HepG2 (cell line): Measurements from ENCODE around the gene CDH13. TPM values are rescaled to one million over a fixed set of nuclear protein-coding genes. Genes with fewer than 3 reads are reported as not detected.

Experiments used
- ATAC-seq: fragments of 200-7000 bp; cut with Tn5 transposase; 3 replicates; pipeline ENCODE4 v1.9.1; 2020; ENCODE audit warnings: mild to moderate bottlenecking, moderate library complexity
- BruUV-seq: library from RNA; stranded (reverse); fragments of 400-500 nt; replicated peaks from 2 replicates; lab custom pipeline; 2021; lab: Mats Ljungman, UMichigan
- CTCF ChIA-PET: fragments of 300-600 bp; formaldehyde crosslinking; extraction: SDS; loops from one replicate; lab custom pipeline; 2021; ENCODE audit warnings: low total read pairs, inconsistent platforms, low intra/inter-chr PET ratio; lab: Yijun Ruan, JAX
- POLR2A ChIA-PET: fragments of 350-600 bp; sonication (Branson Sonifier 250); formaldehyde crosslinking; loops from one replicate; lab custom pipeline; 2020; ENCODE audit warnings: antibody characterized with exemption, inconsistent platforms; lab: Yijun Ruan, JAX
- DNase-seq: peaks from one replicate; pipeline ENCODE4 v3.0.0-alpha.2; 2015; ENCODE audit warnings: low spot score
- FAIRE-seq: peaks from 3 replicates; lab custom pipeline; 2011; peaks lifted over from hg19 to GRCh38; lab: Jason Lieb, UNC
- H2AFZ ChIP-seq: one replicate; pipeline ENCODE4 v1.6.1; 2011; ENCODE audit warnings: low read length, inconsistent platforms
- H3K27ac ChIP-seq: fragments of 300-600 bp; 3 replicates; pipeline ENCODE4 v1.8.0; 2011; ENCODE audit warnings: mixed run types, mild to moderate bottlenecking, mixed read lengths, low read length, inconsistent platforms; ENCODE audit not compliant: insufficient read depth; ENCODE audit errors: extremely low read length
- H3K27me3 ChIP-seq, 2 experiments: fragments of 200-600 bp in 1 of 2; 2 replicates in 1 of 2; 3 replicates in 1 of 2; pipeline versions ENCODE4 v1.6.0 to v1.8.0; 2011; ENCODE audit warnings: low read length in 2 of 2, mild to moderate bottlenecking in 2 of 2, moderate library complexity in 2 of 2, inconsistent platforms in 1 of 2; ENCODE audit not compliant: insufficient read depth in 2 of 2, control insufficient read depth in 1 of 2
- H3K36me3 ChIP-seq, 2 experiments: fragments of 200-600 bp in 1 of 2; replicated peaks in 1 of 2; 2 replicates in 1 of 2; 3 replicates in 1 of 2; pipeline versions ENCODE4 v1.5.1 to v1.8.0; 2011; ENCODE audit warnings: low read length in 2 of 2, inconsistent platforms in 1 of 2; ENCODE audit not compliant: insufficient read depth in 2 of 2, control insufficient read depth in 1 of 2
- H3K4me1 ChIP-seq: 2 replicates; pipeline ENCODE4 v1.5.1; 2012; ENCODE audit warnings: low read length, inconsistent platforms; ENCODE audit not compliant: insufficient read depth
- H3K4me2 ChIP-seq: 2 replicates; pipeline ENCODE4 v1.6.0; 2011; ENCODE audit warnings: low read depth, low read length, inconsistent platforms
- H3K4me3 ChIP-seq, 3 experiments: fragments of 200-600 bp in 1 of 3; sonication (generic), shearing (Covaris generic) in 1 of 3; replicated peaks in 1 of 3; 2 replicates each; pipeline ENCODE4 v1.5.1; 2011 to 2016; ENCODE audit warnings: low read length in 3 of 3, inconsistent platforms in 2 of 3, low read depth in 2 of 3, mild to moderate bottlenecking in 2 of 3, control low read depth in 1 of 3, mixed read lengths in 1 of 3; ENCODE audit not compliant: insufficient read depth in 1 of 3
- H3K79me2 ChIP-seq: one replicate; pipeline ENCODE4 v1.6.1; 2011; ENCODE audit warnings: low read length, inconsistent platforms; ENCODE audit not compliant: insufficient read depth
- H3K9ac ChIP-seq: 2 replicates; pipeline ENCODE4 v1.6.0; 2011; ENCODE audit warnings: mild to moderate bottlenecking, low read depth, low read length, inconsistent platforms; ENCODE audit not compliant: insufficient read depth
- H3K9me3 ChIP-seq: 2 replicates; pipeline ENCODE4 v1.5.1; 2012; ENCODE audit warnings: mild to moderate bottlenecking, low read length
- H4K20me1 ChIP-seq: 2 replicates; pipeline ENCODE4 v1.6.0; 2011; ENCODE audit warnings: inconsistent platforms, mild to moderate bottlenecking, low read length, moderate library complexity; ENCODE audit not compliant: insufficient read depth
- ARNT ChIP-seq: fragments of 450-650 bp; IDR thresholded peaks from 2 replicates; pipeline ENCODE4 v1.6.1; 2017
- BHLHE40 ChIP-seq: IDR thresholded peaks from 2 replicates; pipeline ENCODE4 v1.6.1; 2011; ENCODE audit warnings: low read length, improper control_type of control experiment
- KAT8 ChIP-seq: IDR thresholded peaks from 2 replicates; pipeline ENCODE4 v1.6.1; 2016; ENCODE audit warnings: missing genetic modification reagents, missing compliant biosample characterization
- KLF9 ChIP-seq: IDR thresholded peaks from 2 replicates; pipeline ENCODE4 v1.6.1; 2016; ENCODE audit warnings: low read depth
- MLLT10 ChIP-seq: sonication (generic); formaldehyde crosslinking; IDR thresholded peaks from 2 replicates; pipeline ENCODE4 v1.4.0; 2020; ENCODE audit warnings: missing genetic modification reagents
- NCOA5 ChIP-seq: sonication (generic); formaldehyde crosslinking; IDR thresholded peaks from 2 replicates; pipeline ENCODE4 v1.4.0; 2020; ENCODE audit warnings: missing genetic modification reagents
- RFXANK ChIP-seq: IDR thresholded peaks from 2 replicates; pipeline ENCODE4 v1.6.1; 2016
- RNF2 ChIP-seq: fragments of 450-650 bp; conservative IDR thresholded peaks from 2 replicates; pipeline ENCODE4 v1.6.1; 2016; ENCODE audit warnings: low read depth
- TBP ChIP-seq: sonication (generic); formaldehyde crosslinking; IDR thresholded peaks from 2 replicates; pipeline ENCODE4 v1.5.0; 2020; ENCODE audit warnings: missing genetic modification reagents
- ZNF24 ChIP-seq: fragments of 450-650 bp; IDR thresholded peaks from 2 replicates; pipeline ENCODE4 v1.6.1; 2017; ENCODE audit warnings: antibody characterized with exemption, mild to moderate bottlenecking
- ZNF3 ChIP-seq: IDR thresholded peaks from 2 replicates; pipeline ENCODE4 v1.7.0; 2017; ENCODE audit warnings: inconsistent platforms
- ZNF562 ChIP-seq: sonication (generic); formaldehyde crosslinking; IDR thresholded peaks from 2 replicates; pipeline ENCODE4 v1.8.0; 2022; ENCODE audit warnings: missing genetic modification reagents, borderline replicate concordance
- ZNF660 ChIP-seq: sonication (generic); formaldehyde crosslinking; IDR thresholded peaks from 2 replicates; pipeline ENCODE4 v1.5.1; 2020; ENCODE audit warnings: mild to moderate bottlenecking, low read depth, missing genetic modification reagents, borderline replicate concordance
- ZNF709 ChIP-seq: sonication (generic); formaldehyde crosslinking; IDR thresholded peaks from 2 replicates; pipeline ENCODE4 v1.5.0; 2020; ENCODE audit warnings: mild to moderate bottlenecking, missing genetic modification reagents
- WGBS: methylation state at CpG from one replicate; pipeline ENCODE4 v1.1.6; 2017; ENCODE audit warnings: low lambda C conversion rate; 5-methylcytosine and 5-hydroxymethylcytosine counted together
- in situ Hi-C: cut with HindIII; loops from 2 replicates; pipeline ENCODE4 v1.10.0; 2017; ENCODE audit warnings: low pct_unique_long_range_greater_than_20kb; ENCODE audit not compliant: extremely low pct_ligation_motif_present
- intact Hi-C: fragments of 100-400 bp; cut with micrococcal nuclease; formaldehyde crosslinking; loops from one replicate; pipeline ENCODE4 v1.10.0; 2022; ENCODE audit not compliant: unreplicated experiment
- polyA plus RNA-seq, 8 experiments: library from polyadenylated mRNA; depleted of rRNA in 3 of 8; stranded (reverse) in 7 of 8; unstranded in 1 of 8; fragments of >200 nt; fragmentation: Illumina TruSeq in 4 of 8; extraction: Trizol in 4 of 8; gene quantifications; 2 replicates each; pipeline versions ENCODE4 v1.2.1 to v1.2.3, GENCODE V29; 2011 to 2016; ENCODE audit warnings: low read depth in 4 of 8, missing spikeins in 1 of 8, mixed read lengths in 1 of 8; ENCODE audit not compliant: insufficient read depth in 1 of 8
- total RNA-seq, 5 experiments: library from RNA; depleted of rRNA; stranded (reverse); fragments of >200 nt; fragmentation: Illumina TruSeq; extraction: Trizol; gene quantifications; 2 replicates each; pipeline ENCODE4 v1.2.3, GENCODE V29; 2016; ENCODE audit warnings: low read depth in 1 of 5
- TF ChIP-seq, protein P1 (sequence below): sonication (generic); formaldehyde crosslinking; IDR thresholded peaks from 2 replicates; pipeline ENCODE4 v1.8.1; 2022; ENCODE audit warnings: low read depth, mild to moderate bottlenecking, missing genetic modification reagents
- TF ChIP-seq, protein P2 (sequence below), 2 experiments: sonication (generic) in 1 of 2; formaldehyde crosslinking in 1 of 2; IDR thresholded peaks; 2 replicates each; pipeline versions ENCODE4 v1.4.0 to v1.6.1; 2018 to 2020; ENCODE audit warnings: missing genetic modification reagents in 2 of 2, borderline replicate concordance in 1 of 2, low read depth in 1 of 2, mild to moderate bottlenecking in 1 of 2, missing biosample characterization in 1 of 2
- TF ChIP-seq, protein P3 (sequence below): sonication (generic); formaldehyde crosslinking; IDR thresholded peaks from 2 replicates; pipeline ENCODE4 v1.8.1; 2023; ENCODE audit warnings: mild to moderate bottlenecking, missing genetic modification reagents

CDH13 gene
- total and polyA plus RNA-seq, 2 of the 13 experiments (the other 11 are each of a cell fraction or from before 2014, with no cell fraction given), result not detected

DNA sequence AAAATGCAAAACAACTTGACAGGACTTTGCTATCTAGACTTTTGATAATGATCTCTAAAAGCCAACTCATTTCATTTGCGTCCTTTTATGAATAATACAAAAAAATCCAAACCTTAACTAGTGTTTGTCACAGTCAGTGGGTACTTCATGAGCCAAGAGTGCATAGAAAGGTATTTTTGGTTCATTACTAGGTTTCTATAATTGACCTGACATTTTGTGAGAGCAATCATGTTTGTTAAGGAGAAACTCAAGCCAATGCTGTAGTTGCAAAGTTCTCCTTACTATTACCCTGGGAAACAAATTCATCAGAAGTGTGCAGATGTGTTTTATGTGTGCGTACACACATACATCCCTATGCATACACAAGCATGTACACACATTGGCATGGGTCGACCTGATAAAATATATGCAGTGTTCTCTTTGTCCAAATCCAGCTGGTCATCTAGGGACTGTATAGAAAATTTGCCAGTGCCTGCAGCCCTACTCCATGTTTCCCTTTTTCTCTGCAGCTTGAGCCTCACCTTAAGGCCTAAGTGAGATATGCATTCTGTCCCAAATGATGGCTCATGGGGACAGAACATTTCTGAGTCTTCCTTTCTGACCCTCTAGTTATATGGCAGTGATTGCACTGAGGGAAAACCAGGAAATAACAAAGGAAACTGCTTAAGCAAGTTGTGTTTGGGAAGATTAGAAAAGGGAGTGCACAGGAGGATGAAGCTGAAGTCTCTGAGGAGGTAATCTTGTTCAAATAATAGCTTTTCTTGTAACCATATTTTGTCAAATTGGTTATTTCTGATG lies 128.1 kb downstream of the CDH13 start (continued):
- TF ChIP-seq, protein P1, sequence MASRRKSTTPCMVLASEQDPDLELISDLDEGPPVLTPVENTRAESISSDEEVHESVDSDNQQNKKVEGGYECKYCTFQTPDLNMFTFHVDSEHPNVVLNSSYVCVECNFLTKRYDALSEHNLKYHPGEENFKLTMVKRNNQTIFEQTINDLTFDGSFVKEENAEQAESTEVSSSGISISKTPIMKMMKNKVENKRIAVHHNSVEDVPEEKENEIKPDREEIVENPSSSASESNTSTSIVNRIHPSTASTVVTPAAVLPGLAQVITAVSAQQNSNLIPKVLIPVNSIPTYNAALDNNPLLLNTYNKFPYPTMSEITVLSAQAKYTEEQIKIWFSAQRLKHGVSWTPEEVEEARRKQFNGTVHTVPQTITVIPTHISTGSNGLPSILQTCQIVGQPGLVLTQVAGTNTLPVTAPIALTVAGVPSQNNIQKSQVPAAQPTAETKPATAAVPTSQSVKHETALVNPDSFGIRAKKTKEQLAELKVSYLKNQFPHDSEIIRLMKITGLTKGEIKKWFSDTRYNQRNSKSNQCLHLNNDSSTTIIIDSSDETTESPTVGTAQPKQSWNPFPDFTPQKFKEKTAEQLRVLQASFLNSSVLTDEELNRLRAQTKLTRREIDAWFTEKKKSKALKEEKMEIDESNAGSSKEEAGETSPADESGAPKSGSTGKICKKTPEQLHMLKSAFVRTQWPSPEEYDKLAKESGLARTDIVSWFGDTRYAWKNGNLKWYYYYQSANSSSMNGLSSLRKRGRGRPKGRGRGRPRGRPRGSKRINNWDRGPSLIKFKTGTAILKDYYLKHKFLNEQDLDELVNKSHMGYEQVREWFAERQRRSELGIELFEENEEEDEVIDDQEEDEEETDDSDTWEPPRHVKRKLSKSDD (CRISPR knock-in tag), result no peak

DNA sequence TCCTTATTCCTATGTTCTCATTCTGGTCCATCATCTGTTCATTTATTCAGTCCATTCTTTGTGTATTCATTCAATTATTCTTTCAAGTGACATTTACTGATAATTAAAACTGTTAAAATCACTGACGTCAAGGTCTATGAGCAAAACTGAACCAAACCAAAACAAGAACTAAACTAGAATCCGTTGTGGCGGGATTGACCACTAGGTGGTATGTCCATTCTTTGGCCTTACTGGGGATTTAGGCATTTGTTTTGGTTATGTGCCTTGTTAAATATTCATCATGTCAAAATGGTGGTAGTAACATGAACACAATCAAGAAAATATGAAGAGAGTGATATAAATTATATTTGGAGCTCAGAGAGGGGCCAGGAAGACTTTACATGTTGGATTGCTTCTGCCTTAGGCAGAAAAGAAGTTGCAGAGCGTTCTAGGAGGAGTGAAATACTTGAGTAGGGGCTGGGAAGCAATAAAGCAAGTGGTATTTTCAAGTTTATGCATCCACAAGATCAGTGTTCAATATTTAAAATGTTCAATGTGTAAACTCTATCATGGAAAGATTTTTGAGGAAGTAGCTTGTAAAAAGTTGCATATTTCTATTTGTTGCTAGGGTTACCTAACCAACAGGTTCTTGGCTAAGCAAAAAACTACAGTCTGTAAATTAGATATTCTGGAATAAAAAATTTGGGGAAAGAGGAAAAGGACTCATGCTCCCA lies 129.0 kb downstream of the CDH13 start:
- H3K9ac ChIP-seq, result no peak overlapping the region
- CTCF ChIA-PET, result no interaction called here
- ATAC-seq (no peak), FAIRE-seq (peak; percentile 36), DNase-seq (no peak)
- intact Hi-C loops, result no loop called here
- H3K9me3 ChIP-seq, result no peaks in the 10 kb centered on the region
- in situ Hi-C loops, result no loop called here
- H3K4me3 ChIP-seq, result no peak overlapping the region
- H2AFZ ChIP-seq, result no peak overlapping the region
- no peak overlapping the region for H3K27ac ChIP-seq
- no peak overlapping the region for H3K4me2 ChIP-seq
- BruUV-seq, result no TSS peak
- no peaks in the 10 kb centered on the region for H3K36me3 ChIP-seq
- no peaks in the 10 kb centered on the region for H3K27me3 ChIP-seq
- H3K4me1 ChIP-seq, result no peaks in the 10 kb centered on the region
- POLR2A ChIA-PET, result no interaction called here
- WGBS, result 19% methylated on average over 4 of the region's 4 CpGs
- H3K79me2 ChIP-seq, result no peaks in the 10 kb centered on the region
- H4K20me1 ChIP-seq, result no peaks in the 10 kb centered on the region
- TF ChIP-seq ZNF709 (CRISPR knock-in tag) (no peak), ZNF3 (CRISPR knock-in tag) (no peak), NCOA5 (CRISPR knock-in tag) (no peak), ARNT (no peak), RNF2 (no peak), ZNF660 (CRISPR knock-in tag) (no peak), RFXANK (no peak), BHLHE40 (no peak), MLLT10 (no peak), TBP (CRISPR knock-in tag) (no peak), ZNF562 (CRISPR knock-in tag) (no peak), KAT8 (CRISPR knock-in tag) (no peak), KLF9 (CRISPR knock-in tag) (no peak), ZNF24 (no peak)
- TF ChIP-seq, protein P2, sequence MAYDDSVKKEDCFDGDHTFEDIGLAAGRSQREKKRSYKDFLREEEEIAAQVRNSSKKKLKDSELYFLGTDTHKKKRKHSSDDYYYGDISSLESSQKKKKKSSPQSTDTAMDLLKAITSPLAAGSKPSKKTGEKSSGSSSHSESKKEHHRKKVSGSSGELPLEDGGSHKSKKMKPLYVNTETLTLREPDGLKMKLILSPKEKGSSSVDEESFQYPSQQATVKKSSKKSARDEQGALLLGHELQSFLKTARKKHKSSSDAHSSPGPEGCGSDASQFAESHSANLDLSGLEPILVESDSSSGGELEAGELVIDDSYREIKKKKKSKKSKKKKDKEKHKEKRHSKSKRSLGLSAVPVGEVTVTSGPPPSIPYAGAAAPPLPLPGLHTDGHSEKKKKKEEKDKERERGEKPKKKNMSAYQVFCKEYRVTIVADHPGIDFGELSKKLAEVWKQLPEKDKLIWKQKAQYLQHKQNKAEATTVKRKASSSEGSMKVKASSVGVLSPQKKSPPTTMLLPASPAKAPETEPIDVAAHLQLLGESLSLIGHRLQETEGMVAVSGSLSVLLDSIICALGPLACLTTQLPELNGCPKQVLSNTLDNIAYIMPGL (CRISPR knock-in tag; IDR thresholded peaks at IDR 0.05; ENCODE audit: borderline replicate concordance in 1 of 2, low read depth in 1 of 2), result no peak
- TF ChIP-seq, protein P3, sequence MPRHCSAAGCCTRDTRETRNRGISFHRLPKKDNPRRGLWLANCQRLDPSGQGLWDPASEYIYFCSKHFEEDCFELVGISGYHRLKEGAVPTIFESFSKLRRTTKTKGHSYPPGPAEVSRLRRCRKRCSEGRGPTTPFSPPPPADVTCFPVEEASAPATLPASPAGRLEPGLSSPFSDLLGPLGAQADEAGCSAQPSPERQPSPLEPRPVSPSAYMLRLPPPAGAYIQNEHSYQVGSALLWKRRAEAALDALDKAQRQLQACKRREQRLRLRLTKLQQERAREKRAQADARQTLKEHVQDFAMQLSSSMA, result no peak
